ENCODE measurements around the gene MAVS.

DNA sequence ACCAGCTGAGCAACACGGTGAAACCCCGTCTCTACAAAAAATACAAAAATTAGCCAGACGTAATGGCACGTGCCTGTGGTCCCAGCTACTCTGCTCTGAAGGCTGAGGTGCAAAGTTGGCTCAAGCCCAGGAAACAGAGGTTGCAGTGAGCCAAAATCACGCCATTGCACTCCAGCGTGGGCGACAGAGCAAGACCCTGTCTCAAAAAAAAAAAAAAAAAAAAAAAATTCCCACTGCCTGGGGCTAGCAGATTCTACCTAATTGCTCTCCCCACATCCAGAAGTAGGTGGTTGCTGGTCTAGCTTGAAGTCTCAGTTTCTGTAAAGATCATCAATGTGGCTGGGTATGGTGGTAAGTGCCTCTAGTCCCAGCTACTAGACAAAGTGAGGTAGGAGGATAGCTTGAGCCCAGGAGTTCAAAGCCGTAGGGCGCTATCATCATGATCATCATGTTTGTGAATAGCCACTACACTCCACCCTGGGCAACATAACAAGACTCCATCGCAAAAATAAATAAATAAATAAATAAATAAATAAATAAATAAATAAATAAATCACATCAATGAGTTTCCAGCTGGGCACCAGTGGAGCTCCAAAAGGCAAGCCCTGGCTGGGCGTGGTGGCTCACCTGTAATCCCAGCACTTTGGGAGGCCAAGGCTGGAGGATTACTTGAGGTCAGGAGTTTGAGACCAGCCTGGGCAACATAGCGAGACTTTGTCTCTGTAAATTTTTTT is 32.6 kb upstream of the MAVS start:
- TF ChIP-seq, protein P1, sequence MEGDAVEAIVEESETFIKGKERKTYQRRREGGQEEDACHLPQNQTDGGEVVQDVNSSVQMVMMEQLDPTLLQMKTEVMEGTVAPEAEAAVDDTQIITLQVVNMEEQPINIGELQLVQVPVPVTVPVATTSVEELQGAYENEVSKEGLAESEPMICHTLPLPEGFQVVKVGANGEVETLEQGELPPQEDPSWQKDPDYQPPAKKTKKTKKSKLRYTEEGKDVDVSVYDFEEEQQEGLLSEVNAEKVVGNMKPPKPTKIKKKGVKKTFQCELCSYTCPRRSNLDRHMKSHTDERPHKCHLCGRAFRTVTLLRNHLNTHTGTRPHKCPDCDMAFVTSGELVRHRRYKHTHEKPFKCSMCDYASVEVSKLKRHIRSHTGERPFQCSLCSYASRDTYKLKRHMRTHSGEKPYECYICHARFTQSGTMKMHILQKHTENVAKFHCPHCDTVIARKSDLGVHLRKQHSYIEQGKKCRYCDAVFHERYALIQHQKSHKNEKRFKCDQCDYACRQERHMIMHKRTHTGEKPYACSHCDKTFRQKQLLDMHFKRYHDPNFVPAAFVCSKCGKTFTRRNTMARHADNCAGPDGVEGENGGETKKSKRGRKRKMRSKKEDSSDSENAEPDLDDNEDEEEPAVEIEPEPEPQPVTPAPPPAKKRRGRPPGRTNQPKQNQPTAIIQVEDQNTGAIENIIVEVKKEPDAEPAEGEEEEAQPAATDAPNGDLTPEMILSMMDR (IDR thresholded peaks at IDR 0.05) = no peak
- no peak for TF ChIP-seq POLR2A (IDR thresholded peaks at IDR 0.05)
